Gastrocnemius medialis (tissue), 4 donors: ENCODE results near the gene CHCHD6.

Experiments used
- POLR2A ChIP-seq, 2 donors: fragments of 450-650 bp; IDR thresholded peaks; one replicate each; pipeline ENCODE4 v1.6.1; 2017; ENCODE audit warnings: antibody characterized with exemption in 2 of 2, mild to moderate bottlenecking in 2 of 2, moderate library complexity in 2 of 2
- TF ChIP-seq, protein P1 (sequence below), 5 experiments: fragments of 450-650 bp in 3 of 5; fragments of 200-600 bp in 2 of 5; sonication (generic) in 2 of 5; IDR thresholded peaks in 4 of 5; conservative IDR thresholded peaks in 1 of 5; 1 replicate in 4 of 5; 2 replicates in 1 of 5; pipeline ENCODE4 v1.5.1; 2016 to 2019; ENCODE audit warnings: antibody characterized with exemption in 5 of 5, mild to moderate bottlenecking in 3 of 5, moderate library complexity in 3 of 5

DNA sequence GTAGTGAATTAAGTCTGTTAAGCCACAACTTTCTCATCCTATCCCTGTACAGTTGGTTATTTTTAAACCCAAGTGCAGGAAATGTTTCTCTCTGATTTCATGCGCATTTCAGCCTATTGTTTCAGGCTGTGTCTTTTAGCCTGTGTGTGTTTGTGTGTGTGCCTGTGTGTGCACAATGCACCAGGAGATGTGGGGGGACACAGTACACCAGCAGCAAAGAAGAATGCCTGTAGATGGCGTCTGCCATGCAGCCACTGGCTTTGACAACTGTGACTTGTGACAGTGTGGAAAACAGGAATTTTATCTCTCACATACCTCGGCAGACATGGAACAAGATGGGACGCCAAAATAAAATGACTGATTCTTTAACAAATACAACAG, 235.3 kb downstream of the CHCHD6 start:
- TF ChIP-seq, protein P1, sequence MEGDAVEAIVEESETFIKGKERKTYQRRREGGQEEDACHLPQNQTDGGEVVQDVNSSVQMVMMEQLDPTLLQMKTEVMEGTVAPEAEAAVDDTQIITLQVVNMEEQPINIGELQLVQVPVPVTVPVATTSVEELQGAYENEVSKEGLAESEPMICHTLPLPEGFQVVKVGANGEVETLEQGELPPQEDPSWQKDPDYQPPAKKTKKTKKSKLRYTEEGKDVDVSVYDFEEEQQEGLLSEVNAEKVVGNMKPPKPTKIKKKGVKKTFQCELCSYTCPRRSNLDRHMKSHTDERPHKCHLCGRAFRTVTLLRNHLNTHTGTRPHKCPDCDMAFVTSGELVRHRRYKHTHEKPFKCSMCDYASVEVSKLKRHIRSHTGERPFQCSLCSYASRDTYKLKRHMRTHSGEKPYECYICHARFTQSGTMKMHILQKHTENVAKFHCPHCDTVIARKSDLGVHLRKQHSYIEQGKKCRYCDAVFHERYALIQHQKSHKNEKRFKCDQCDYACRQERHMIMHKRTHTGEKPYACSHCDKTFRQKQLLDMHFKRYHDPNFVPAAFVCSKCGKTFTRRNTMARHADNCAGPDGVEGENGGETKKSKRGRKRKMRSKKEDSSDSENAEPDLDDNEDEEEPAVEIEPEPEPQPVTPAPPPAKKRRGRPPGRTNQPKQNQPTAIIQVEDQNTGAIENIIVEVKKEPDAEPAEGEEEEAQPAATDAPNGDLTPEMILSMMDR (IDR thresholded peaks at IDR 0.05 in 4 of 5, conservative IDR thresholded peaks at IDR 0.05 in 1 of 5) = no peak
- TF ChIP-seq POLR2A (IDR thresholded peaks at IDR 0.05) = no peak
